GF-D8 (cell line): Measurements from ENCODE around the gene PIR.

Source experiments
- DNase-seq: peaks from one replicate; lab custom pipeline; 2025; lab: John Stamatoyannopoulos, UW

Gene PIR

DNA sequence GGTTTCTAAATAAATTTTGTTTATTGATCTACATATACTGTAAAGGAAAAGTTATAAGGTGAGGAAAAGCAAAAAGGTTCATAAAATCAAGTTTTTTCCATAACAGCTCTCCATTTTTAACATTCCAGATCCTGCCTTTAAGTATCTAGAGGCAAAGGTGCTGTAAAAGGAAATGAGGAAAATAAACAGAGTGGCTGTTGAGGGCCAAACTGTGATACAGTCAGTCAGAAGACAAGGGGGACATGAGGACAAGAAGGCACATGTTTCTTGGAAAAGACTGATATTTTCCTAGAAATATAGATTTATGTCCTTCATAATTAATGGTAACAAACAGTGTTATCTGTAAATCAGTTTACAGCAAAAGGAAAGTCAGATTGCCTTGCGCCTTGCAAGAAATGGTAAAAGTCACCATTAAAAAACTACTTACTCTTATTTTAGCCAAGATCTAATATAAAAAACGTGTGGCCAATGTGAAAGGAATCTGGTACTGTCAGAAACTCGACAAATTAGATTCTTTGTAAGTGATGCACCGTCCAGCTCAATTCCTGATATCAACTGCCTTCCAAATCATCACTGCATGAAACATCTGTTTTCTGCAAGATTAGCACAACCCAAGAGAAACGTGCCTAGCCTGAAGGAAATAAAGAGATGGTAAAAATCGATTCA lies 75.0 kb downstream of the PIR start:
- DNase-seq, result no peak

DNA sequence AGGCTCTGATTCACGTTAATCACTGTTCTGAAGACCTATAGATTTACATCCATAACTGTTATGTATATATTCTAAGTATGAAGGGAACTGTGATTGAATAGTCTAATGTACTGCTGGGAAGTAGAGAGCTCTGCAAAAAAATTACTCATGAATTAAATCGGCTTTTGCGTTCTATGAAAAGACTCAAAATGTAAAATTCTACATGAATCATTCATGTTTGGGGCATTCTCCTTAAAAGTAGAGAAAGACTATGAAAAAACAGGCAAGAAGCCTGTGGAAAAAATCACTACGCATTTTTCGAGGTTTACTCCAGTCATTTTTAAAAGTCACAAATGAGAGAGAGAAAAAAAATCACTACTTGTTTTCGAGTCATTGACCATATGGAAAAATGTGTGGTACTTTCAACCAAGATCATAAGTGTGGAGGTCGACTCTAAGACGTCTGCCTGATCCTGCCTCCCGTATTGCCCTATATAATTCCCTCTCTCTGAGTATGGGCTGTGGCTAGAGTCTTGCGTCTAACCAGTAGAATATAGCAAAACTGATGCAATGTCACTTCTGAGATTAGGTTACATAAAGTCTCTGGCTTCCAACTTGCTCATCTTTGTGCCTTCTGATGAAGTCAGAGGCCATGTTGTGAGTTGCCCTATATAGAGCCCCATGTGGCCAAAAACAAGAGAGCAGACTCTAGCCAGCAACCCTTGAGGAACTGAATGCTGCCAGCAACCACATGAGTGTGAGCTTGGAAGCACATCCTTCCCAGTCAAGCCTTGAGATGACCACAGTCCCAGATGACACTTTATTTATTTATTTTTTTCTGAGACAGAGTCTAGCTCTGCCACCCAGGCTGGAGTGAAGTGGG lies 76.8 kb downstream of the PIR start:
- DNase-seq, result no peak

DNA sequence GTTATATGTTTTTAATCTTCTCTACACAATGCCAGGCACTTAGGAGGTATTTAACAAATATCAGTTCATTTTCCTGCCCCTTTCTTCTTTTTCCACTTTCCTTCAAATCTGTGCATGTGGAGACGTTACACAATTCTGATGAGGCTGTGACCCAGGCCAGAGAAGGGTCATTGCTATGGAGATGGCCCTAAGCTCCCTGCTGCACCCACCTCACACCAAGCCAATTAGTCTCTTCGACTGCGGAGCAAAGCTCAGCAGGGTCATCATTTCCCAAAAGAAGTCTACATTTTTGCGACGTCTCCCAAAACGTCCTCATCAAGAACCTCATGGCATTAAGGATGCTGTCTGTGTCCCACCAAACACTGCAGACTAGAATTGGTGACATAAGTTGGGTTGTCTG lies 80.0 kb downstream of the PIR start:
- no peak for DNase-seq

DNA sequence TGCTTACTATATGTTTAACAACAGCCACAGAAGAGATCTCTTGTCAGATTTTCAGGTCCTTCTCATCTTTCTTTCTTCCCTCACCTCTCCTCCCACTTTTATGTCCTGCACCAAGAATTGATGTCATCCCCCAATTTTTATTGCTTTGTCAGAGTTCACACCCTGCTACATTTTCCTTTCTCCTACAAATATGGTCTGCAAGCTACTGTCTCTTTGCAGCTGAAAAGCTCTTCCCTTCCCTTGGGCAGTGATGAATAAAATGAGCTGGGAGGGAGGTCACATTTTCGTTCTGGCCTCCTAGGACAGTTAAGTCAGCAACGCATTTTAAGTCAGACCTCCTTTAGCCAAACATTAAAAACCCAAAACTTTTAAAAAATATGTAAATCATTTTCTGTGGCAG lies 82.2 kb downstream of the PIR start:
- DNase-seq, result no peak

DNA sequence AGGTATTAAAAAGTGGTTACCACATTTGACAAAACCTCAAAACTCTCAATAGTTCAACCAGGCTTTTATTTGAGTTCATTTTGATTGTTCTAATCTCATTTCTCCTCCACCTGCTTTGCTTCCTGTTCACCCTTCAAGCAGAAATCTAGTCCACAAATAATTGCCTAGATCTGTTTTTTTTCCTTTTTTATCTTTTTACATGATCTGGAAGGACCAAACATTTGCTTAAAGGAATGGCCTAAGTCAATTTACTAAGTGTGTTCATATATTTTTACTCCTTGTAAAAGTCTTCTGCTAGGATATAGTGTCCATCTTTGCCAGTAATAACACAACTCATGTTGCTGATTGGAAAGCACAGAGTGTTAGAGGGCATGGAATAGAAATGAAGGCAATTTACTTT lies 82.7 kb downstream of the PIR start:
- no peak for DNase-seq

DNA sequence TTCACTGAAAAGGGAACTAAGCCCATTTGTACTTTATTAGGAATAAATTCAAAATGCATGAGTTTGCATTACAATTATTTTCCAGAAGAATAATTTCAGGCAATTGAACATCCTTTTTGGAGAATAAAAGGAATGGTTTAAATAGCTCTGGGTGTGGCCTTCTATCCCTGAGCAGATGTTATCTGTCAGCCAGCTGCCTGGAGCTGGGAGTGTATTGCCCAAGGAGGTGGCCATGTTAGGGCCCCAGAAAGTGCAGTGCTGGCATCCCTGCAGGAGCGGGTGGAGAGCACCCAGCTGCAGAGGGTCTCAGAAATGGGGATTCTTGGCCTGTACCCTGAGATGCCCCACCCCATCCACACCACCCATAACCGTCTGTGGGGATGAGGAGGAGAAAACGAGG lies 87.3 kb downstream of the PIR start:
- DNase-seq, result no peak

DNA sequence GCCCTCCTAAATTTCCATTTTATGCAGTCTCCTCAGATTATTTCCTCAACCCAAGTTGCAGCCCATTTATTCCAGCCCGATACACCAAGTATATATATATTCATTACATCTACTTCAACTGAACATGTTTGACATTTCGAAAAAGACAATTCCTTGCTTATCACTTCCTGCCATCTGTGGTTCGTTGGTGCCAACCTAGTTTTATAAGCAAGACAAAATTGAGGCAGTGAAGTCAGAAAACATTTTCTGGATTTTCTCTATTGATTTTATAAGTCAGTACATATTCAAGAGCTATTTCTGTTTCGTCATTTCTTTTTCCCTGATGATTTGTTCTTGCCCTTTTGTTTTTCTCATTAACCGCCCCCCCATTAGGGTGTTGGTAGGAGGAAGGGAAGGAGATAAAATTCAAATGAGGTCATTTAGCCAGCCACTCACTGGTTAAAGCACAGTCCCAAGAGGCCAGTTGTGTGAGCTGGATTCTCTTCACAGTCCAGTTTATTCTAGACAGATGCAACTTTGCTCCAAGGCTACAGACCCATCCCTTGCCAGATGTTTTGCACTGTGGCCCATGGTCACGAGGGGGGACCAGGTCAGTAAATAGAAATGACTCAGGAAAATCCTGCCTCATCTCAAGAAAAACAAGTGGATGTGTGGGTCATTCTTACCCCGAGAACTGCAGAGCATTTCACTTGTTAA lies 88.6 kb downstream of the PIR start:
- peak; percentile 79 for DNase-seq

DNA sequence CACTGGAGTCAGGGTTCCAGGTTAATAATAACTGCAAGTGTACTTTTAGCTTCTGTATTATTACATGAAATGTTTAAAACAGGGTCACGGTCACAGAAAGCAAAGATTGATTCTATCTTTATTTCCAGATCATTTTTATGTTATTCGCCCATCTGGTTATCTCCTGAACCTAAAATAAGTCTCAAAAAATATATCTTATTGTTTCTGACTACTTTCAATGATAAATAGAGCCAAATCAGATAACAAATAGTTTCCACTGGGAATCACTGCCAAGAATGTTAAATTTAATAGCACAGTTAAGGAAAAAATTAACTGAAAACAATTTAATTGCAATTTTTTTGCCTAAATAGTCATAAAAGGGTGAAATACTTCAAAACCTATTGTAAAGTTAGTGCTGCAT lies 91.8 kb downstream of the PIR start:
- DNase-seq, result no peak

DNA sequence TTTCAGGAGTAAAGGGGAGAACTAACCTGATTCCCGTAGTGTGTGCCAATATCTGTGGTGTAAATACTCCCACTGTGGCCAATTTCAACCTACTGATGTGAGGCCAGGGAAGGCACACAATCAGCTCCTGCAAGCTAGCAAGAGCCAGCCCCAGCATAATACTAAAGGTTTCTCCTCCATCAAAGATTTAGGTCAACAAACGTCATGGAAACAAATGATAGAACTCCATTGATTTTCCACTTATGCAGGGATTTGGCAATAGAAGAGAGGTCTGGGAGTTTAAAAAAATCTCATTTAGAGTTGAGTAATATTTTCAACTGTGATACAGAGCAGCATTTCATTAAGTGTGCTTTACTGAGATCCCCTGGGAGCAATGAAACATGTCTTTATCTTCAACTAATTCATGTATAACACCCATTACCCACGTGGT lies 93.2 kb downstream of the PIR start:
- DNase-seq, result no peak

DNA sequence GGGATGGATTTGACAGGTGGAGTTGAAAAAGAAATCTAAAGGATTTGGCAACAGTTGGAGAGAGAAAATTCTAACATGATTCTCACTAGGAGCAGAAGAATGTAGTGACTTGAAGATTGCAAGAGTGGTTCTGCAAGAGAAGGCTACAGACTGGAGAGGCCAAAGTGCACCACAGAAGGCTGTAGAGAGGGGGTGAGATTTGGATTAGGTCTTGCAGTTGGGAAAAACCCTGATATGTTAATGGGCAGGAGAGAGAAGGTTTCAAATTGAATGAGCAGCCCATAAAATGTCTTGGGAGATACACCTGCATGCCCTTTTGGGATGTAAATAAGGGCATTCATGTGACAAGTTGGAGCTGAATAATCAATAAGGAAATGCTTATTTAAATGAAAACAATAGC lies 94.3 kb downstream of the PIR start:
- DNase-seq, result no peak

DNA sequence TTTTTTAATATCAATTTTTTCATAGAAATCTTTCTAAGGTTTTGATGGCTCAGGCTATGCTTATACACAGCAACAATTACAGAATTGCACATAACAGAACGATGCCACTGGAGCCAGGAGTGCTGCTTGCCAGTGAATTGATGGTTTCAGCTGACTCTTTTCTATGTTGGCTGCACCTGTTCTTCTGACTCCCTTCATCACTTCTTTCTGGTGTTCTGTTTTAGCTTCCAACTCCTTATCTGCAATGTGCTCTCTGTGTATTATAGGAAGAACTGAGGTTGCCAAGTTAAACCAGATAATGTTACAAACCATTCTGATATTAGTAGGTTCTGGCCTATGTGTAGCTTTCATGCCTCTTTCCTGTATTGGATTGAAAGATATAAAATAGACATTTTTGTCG lies 97.3 kb downstream of the PIR start:
- no peak for DNase-seq

DNA sequence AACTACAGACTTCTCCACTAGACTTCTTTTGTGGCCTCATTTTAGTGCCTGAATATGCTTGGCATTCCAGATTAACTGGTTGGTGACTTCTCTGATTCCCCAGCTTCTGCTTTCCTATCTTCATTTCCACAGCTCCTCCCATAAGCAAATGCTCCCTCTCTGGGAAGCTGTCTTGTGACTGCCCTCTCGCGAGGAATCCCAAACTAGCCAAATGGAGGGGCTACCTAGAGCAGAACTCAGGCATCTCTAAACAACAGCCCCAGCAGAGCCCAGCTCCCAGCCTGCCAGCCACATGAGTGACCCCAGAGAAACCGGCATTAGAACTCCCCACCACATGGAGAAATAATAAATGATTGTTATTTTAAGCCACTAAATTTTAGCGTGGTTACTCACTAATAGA lies 101.3 kb downstream of the PIR start:
- DNase-seq, result no peak

DNA sequence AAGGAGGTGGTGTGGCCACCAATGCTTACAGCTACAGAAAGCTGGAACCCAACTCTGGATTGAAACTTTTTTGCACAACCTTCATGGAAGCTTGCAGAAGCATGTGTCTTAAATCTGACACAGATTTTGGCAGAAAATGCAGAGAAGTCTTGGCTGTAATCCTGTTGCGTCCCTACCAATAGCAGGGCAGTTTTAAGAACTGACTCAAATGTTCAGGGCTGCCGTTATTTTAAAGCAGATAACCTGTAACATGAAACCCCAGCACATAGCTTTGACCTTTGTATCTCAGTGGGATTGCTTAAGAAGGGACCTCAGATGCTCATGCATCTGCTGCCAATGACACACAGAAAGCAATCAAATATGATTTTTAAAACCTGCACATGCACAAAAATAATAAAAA lies 108.8 kb downstream of the PIR start, which contains the start of gene VEGFD:
VEGFD (minus strand) TSS at position 110 of the 400 bp plus-strand sequence. CDS start 467 bp downstream, outside the sequence.
- DNase-seq, result no peak

DNA sequence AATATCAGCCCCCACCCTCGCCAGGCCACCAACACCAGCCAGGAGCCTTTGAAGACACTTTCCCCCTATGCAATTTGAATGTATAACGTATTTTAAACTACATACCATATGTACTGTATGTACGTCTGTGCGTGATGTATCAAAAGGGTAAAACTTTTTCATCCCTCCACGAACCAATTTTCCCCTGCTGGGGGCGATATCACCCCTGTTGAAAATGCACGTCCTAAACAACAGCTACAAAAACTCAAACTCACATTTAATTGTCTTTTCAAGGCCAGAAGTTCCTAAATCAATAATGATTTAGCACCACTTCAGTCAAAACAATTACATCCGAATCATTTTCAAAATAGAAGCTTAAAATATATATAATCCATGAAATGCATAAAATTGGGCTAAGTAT lies 110.3 kb downstream of the PIR start:
- DNase-seq, result no peak

DNA sequence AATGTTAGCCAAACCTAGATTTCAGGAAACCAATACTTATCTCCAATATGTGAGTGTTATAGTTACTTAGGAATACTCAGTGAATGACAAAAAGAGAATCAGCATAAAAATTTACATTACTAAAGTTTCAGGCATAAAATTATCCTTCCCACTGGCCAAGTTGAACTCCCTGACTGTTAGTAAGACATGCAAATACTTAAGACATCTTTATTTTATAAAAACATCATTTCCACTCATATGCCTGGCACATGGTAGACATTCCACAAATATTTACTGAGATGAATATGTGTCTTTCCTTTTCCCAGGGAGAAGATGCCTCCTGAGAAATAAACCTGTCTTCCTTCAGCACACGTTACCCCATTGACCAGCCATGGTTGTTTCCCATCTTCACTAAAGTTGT lies 116.2 kb downstream of the PIR start:
- no peak for DNase-seq

DNA sequence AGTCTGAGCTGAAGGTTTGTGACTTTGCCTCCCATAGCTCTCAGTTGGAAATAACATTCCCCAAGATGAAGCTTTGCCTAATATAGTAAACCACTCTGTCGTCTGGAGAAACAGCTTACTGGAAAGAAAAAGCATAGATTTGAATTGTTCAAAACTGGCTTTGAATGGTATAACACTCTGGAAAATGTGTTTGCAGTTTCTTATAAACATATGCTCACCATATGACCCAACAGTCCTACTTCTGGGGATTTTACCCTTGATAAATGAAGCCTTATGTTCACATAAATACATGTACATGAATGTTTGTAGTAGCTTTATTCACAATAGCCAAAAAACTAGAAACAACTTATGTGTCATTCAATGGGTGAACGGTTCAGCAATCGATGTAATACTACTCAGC lies 119.2 kb downstream of the PIR start:
- no peak for DNase-seq

DNA sequence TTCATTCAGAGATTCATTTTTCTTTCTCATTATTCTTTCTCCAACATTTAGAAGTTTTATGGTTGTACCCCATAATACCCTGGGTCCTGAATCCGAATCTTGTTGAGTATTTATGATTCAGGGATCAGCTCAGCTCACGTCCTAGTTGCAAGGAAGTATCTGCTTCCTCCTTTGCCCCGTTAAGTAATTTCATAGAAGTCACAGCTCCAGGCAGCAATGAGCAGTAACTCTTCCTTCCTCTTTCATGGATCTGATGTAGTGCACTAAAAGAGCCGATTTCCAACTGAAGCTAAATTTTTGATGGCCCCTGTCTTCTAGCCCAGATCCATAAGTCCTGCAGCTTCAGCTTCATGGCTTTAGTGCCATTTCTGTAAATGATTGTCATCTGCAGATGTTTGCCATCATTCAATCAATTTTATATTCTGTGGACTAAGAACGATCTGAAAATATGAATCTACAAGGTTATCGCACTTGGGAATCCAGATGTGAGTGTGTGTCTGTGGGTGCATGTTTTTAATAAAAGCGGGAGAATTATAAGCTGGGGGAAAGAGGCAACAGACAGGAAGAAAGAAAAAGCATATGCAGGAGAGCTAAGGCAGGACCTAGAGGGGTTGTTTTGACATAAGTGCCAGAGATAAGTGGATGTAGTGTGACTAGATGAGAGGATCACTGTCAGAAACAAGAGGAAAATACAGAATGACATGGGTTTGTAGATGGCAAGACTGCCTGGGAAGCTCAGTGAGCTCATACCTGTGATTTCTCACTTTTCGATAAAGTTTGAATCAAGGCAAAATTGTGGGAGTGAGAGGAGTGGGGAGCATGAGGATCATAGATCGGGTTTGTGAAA lies 126.4 kb downstream of the PIR start:
- DNase-seq, result peak; percentile 68

DNA sequence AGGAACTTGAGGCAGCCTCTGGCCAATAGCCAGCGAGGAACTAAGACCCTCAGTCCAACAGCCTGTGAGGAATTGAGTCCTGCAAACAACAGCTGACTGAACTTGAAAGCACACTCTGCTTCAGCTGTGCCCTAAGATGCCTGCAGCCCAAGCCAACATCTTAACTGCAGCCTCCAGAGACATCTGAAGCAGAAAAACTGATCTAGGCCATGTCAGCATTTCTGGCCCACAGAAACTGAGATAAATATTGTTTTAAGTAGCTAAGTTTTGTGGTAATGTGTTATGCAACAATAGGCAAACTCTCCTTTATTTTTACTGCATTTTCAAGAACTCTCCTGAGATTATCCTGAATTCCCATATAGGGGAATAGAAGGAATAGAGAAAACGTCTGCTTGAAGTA lies 133.4 kb downstream of the PIR start:
- no peak for DNase-seq

DNA sequence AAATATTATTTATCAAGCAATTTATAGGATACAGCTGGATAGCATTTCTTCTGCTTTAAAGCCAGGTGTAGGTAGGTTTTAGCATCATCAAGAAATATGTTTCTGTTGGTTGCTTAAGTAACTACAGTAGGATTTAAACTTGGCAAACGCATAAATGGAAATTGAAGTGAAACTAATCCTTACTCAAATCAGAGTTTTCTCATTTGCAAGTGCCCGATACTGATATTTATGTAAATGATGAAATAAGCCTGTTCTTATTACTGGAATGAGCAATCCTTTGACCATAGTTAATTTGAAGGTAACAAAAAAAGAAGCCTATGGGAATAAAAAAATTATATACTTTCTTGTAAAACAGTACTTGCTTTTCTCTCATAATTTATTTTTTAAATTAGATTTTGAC lies 134.6 kb downstream of the PIR start:
- no peak for DNase-seq

DNA sequence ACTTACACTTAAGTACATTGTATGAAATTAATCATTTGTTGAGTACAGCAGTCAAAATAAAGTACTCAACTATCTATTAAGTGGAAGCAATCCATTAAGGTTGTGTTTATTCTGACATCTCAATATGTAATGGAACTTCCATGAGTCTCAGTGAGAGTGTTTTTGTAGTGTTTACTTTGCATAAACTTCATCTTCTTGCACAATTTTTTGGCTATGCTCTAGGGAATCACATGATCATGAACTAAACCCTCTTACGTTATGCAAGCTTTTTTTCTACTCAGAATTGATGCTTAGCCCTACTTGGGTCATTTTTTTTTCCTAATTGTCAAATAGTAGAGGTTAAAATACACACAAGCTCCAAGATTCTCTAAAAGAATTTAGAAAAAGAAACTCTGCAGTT lies 136.7 kb downstream of the PIR start:
- no peak for DNase-seq

DNA sequence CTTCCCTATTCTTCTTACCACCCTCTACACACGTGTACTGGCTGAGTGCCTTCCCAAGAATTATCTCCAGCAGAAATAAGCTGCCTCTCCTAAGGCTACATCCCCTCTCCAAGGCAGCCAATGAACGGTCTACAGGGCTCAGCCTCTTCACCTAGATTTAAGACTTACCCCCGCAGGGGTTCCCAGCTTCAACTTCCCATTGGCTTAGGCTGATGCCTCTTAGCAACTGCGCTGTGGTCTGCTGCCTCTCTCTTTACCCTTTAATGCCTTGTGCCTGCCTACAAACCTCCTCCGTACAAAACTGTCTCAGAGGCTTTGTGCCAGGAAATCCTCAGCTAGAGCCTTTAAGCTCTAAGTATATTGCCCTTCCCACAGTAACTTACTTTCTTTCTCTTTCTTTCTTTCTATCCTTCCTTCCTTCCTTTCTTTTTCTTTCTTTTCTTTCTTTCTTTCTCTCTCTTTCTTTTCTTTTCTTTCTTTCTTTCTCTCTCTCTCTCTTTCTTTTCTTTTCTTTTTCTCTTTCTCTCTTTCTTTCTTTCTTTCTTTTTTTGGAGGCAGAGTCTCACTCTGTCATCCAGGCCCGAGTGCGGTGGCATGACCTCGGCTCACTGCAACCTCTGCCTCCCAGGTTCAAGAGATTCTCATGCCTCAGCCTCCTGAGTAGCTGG lies 142.7 kb downstream of the PIR start:
- no peak for DNase-seq
